H1 (cell line): ENCODE measurements around the gene FOXS1. TPM values are rescaled to one million over a fixed set of nuclear protein-coding genes. Genes with fewer than 3 reads are reported as not detected.

Source experiments
- CTCF ChIA-PET: fragments of 300-600 bp; sonication (Branson Sonifier 250); formaldehyde crosslinking; loops from one replicate; lab custom pipeline; 2021; ENCODE audit not compliant: partially characterized antibody; lab: Charles Lee
- POLR2A ChIA-PET: fragments of 300-600 bp; sonication (Branson Sonifier 250); formaldehyde crosslinking; loops from one replicate; lab custom pipeline; 2021; ENCODE audit warnings: inconsistent platforms; ENCODE audit not compliant: partially characterized antibody; lab: Charles Lee
- DNase-seq, 2 experiments: peaks; one replicate each; pipeline versions ENCODE4 v3.0.0 to v3.0.0-alpha.2; 2010 to 2022; ENCODE audit warnings: low spot score in 2 of 2, low read depth in 1 of 2, mixed read lengths in 1 of 2
- FAIRE-seq: peaks from 2 replicates; lab custom pipeline; 2011; peaks lifted over from hg19 to GRCh38; lab: Jason Lieb, UNC
- H2AFZ ChIP-seq: 2 replicates; pipeline ENCODE4 v1.8.1; 2012; ENCODE audit warnings: low read length, inconsistent platforms
- H2AK5ac ChIP-seq: 2 replicates; pipeline ENCODE4 v1.6.1; 2013; ENCODE audit warnings: low read depth, low read length
- H2BK120ac ChIP-seq: replicated peaks from 2 replicates; pipeline ENCODE3; 2013; ENCODE audit warnings: low read depth, low read length, inconsistent platforms
- H2BK12ac ChIP-seq: 2 replicates; pipeline ENCODE4 v1.6.1; 2013; ENCODE audit warnings: low read depth, low read length
- H2BK15ac ChIP-seq: 2 replicates; pipeline ENCODE4 v1.6.1; 2013; ENCODE audit warnings: low read length
- H2BK20ac ChIP-seq: 2 replicates; pipeline ENCODE4 v1.6.1; 2013; ENCODE audit warnings: low read length
- H2BK5ac ChIP-seq: 2 replicates; pipeline ENCODE4 v1.6.1; 2013; ENCODE audit warnings: low read depth, low read length
- H3K14ac ChIP-seq: 2 replicates; pipeline ENCODE4 v1.6.1; 2013; ENCODE audit warnings: inconsistent platforms; ENCODE audit not compliant: insufficient read length
- H3K18ac ChIP-seq: 2 replicates; pipeline ENCODE4 v1.6.1; 2013; ENCODE audit warnings: low read length; ENCODE audit errors: extremely low read depth
- H3K23ac ChIP-seq: 2 replicates; pipeline ENCODE4 v1.6.1; 2013; ENCODE audit warnings: inconsistent platforms; ENCODE audit not compliant: insufficient read length
- H3K23me2 ChIP-seq: 2 replicates; pipeline ENCODE4 v1.6.1; 2013; ENCODE audit warnings: low read depth, low read length
- H3K27ac ChIP-seq: 2 replicates; pipeline ENCODE4 v1.6.1; 2011; ENCODE audit warnings: low read depth, low read length, inconsistent platforms
- H3K27me3 ChIP-seq, 4 experiments: replicated peaks in 1 of 4; 1 replicate in 1 of 4; 2 replicates in 3 of 4; pipeline versions ENCODE4 v1.6.1 to v1.8.1; 2011 to 2013; ENCODE audit warnings: low read length in 3 of 4, mild to moderate bottlenecking in 3 of 4, inconsistent platforms in 2 of 4, mixed read lengths in 2 of 4, moderate library complexity in 1 of 4; ENCODE audit not compliant: control insufficient read depth in 3 of 4, insufficient read depth in 3 of 4; ENCODE audit errors: extremely low read depth in 1 of 4
- H3K36me3 ChIP-seq, 4 experiments: 2 replicates each; pipeline versions ENCODE4 v1.6.1 to v1.8.1; 2011 to 2013; ENCODE audit warnings: mild to moderate bottlenecking in 4 of 4, low read length in 3 of 4, moderate library complexity in 2 of 4, control low read depth in 1 of 4, inconsistent platforms in 1 of 4; ENCODE audit not compliant: insufficient read depth in 4 of 4, control insufficient read depth in 2 of 4
- H3K4ac ChIP-seq: replicated peaks from 2 replicates; pipeline ENCODE3; 2013; ENCODE audit warnings: low read length, low read depth, mixed read lengths, inconsistent platforms; ENCODE audit not compliant: insufficient read length
- H3K4me1 ChIP-seq, 4 experiments: replicated peaks in 1 of 4; 1 replicate in 1 of 4; 2 replicates in 3 of 4; pipeline versions ENCODE4 v1.6.1 to v1.8.1; 2011 to 2013; ENCODE audit warnings: low read length in 3 of 4, inconsistent platforms in 2 of 4, mixed read lengths in 1 of 4; ENCODE audit not compliant: insufficient read depth in 4 of 4, control insufficient read depth in 3 of 4
- H3K4me2 ChIP-seq, 2 experiments: 2 replicates each; pipeline versions ENCODE4 v1.6.1 to v1.8.1; 2011 to 2013; ENCODE audit warnings: low read depth in 2 of 2, low read length in 2 of 2, control low read depth in 1 of 2, inconsistent platforms in 1 of 2, mild to moderate bottlenecking in 1 of 2; ENCODE audit not compliant: insufficient read depth in 1 of 2
- H3K4me3 ChIP-seq, 4 experiments: fragments of 200-600, 300-600 bp in 1 of 4; sonication (generic), shearing (Covaris generic), sonication (Bioruptor Twin) in 1 of 4; 2 replicates each; pipeline versions ENCODE4 v1.5.1 to v1.8.1; 2011 to 2016; ENCODE audit warnings: low read length in 4 of 4, low read depth in 3 of 4, control low read depth in 2 of 4, inconsistent platforms in 2 of 4, mild to moderate bottlenecking in 2 of 4, mixed read lengths in 1 of 4, moderate library complexity in 1 of 4; ENCODE audit not compliant: insufficient read depth in 2 of 4; ENCODE audit errors: extremely low read depth in 1 of 4
- H3K56ac ChIP-seq: replicated peaks from 2 replicates; pipeline ENCODE3; 2013; ENCODE audit warnings: low read depth, mild to moderate bottlenecking, mixed read lengths, low read length, inconsistent platforms; ENCODE audit not compliant: insufficient read length
- H3K79me1 ChIP-seq: 2 replicates; pipeline ENCODE4 v1.6.1; 2013; ENCODE audit warnings: low read depth, low read length, control low read depth
- H3K79me2 ChIP-seq, 2 experiments: 2 replicates each; pipeline versions ENCODE4 v1.6.1 to v1.8.1; 2012 to 2013; ENCODE audit warnings: low read length in 2 of 2, mild to moderate bottlenecking in 2 of 2, inconsistent platforms in 1 of 2; ENCODE audit not compliant: insufficient read depth in 2 of 2, control insufficient read depth in 1 of 2
- H3K9ac ChIP-seq, 4 experiments: replicated peaks in 1 of 4; 1 replicate in 1 of 4; 2 replicates in 3 of 4; pipeline versions ENCODE4 v1.6.1 to v1.8.1; 2011 to 2013; ENCODE audit warnings: low read depth in 3 of 4, low read length in 3 of 4, control low read depth in 2 of 4, mild to moderate bottlenecking in 2 of 4, moderate library complexity in 2 of 4, inconsistent platforms in 1 of 4; ENCODE audit errors: extremely low read depth in 1 of 4
- H3K9me3 ChIP-seq, 2 experiments: 2 replicates each; pipeline versions ENCODE4 v1.6.1 to v1.8.1; 2012 to 2013; ENCODE audit warnings: mild to moderate bottlenecking in 2 of 2, moderate library complexity in 2 of 2, control low read depth in 1 of 2, inconsistent platforms in 1 of 2, low read depth in 1 of 2, low read length in 1 of 2, mixed read lengths in 1 of 2; ENCODE audit not compliant: insufficient read depth in 2 of 2
- H4K20me1 ChIP-seq, 2 experiments: replicated peaks in 1 of 2; 2 replicates each; pipeline versions ENCODE3 to v1.8.1; 2011 to 2013; ENCODE audit warnings: inconsistent platforms in 2 of 2, low read length in 2 of 2, mild to moderate bottlenecking in 1 of 2; ENCODE audit not compliant: insufficient read depth in 2 of 2, control insufficient read depth in 1 of 2
- H4K5ac ChIP-seq: 2 replicates; pipeline ENCODE4 v1.6.1; 2013; ENCODE audit warnings: low read length, low read depth, mixed read lengths, inconsistent platforms; ENCODE audit not compliant: insufficient read length
- H4K8ac ChIP-seq: 2 replicates; pipeline ENCODE4 v1.8.0; 2013; ENCODE audit warnings: mild to moderate bottlenecking, moderate library complexity, low read length, inconsistent platforms; ENCODE audit not compliant: insufficient read depth; ENCODE audit errors: extremely low read depth
- H4K91ac ChIP-seq: replicated peaks from 2 replicates; pipeline ENCODE3; 2013; ENCODE audit warnings: low read length, mixed read lengths, inconsistent platforms; ENCODE audit not compliant: insufficient read length
- BRCA1 ChIP-seq: IDR thresholded peaks from 2 replicates; pipeline ENCODE4 v1.6.1; 2012; ENCODE audit warnings: low read depth, low read length, improper control_type of control experiment
- EP300 ChIP-seq, 2 experiments: IDR thresholded peaks; 1 replicate in 1 of 2; 2 replicates in 1 of 2; pipeline ENCODE4 v1.6.1; 2011 to 2012; ENCODE audit warnings: low read depth in 2 of 2, low read length in 2 of 2, mild to moderate bottlenecking in 2 of 2, borderline replicate concordance in 1 of 2, inconsistent platforms in 1 of 2, moderate library complexity in 1 of 2
- EZH2 ChIP-seq: fragments of 200-600 bp; sonication (generic); IDR thresholded peaks from 2 replicates; pipeline ENCODE4 v1.7.1; 2012; ENCODE audit warnings: low read depth, mild to moderate bottlenecking, moderate library complexity, low read length, inconsistent platforms; ENCODE audit not compliant: severe bottlenecking
- FOSL1 ChIP-seq: IDR thresholded peaks from 2 replicates; pipeline ENCODE4 v1.6.1; 2011; ENCODE audit warnings: mild to moderate bottlenecking, low read depth, low read length, moderate library complexity; ENCODE audit not compliant: insufficient read depth
- POLR2AphosphoS5 ChIP-seq: IDR thresholded peaks from 2 replicates; pipeline ENCODE4 v1.6.1; 2011; ENCODE audit warnings: low read depth, low read length
- SP1 ChIP-seq: IDR thresholded peaks from 2 replicates; pipeline ENCODE4 v1.6.1; 2011; ENCODE audit warnings: low read depth, low read length
- SUZ12 ChIP-seq: fragments of 200-600 bp; sonication (generic); IDR thresholded peaks from 2 replicates; pipeline ENCODE4 v1.6.1; 2012; ENCODE audit warnings: mild to moderate bottlenecking, inconsistent platforms, low read length, moderate library complexity, mixed read lengths
- YY1 ChIP-seq: IDR thresholded peaks from 2 replicates; pipeline ENCODE4 v1.6.1; 2011; ENCODE audit warnings: low read depth, mild to moderate bottlenecking, low read length
- ZNF274 ChIP-seq: IDR thresholded peaks from 2 replicates; pipeline ENCODE4 v1.7.0; 2012; ENCODE audit warnings: low read length, borderline replicate concordance; ENCODE audit errors: extremely low read depth
- WGBS, 2 experiments: shearing (Covaris generic) in 1 of 2; methylation state at CpG; one replicate each; pipeline versions ENCODE4 v1.1.6 to v1.1.7; 2013 to 2015; ENCODE audit warnings: low lambda C conversion rate in 2 of 2, mixed read lengths in 2 of 2, inconsistent platforms in 1 of 2, low coverage in 1 of 2, missing lambda C conversion rate in 1 of 2; ENCODE audit not compliant: insufficient replicate concordance in 2 of 2, insufficient coverage in 1 of 2, insufficient read length in 1 of 2; ENCODE audit errors: extremely low coverage in 1 of 2, missing lambda C conversion rate in 1 of 2; 5-methylcytosine and 5-hydroxymethylcytosine counted together
- polyA plus RNA-seq, 7 experiments: library from polyadenylated mRNA; depleted of rRNA in 3 of 7; stranded (reverse) in 5 of 7; unstranded in 2 of 7; fragments of >200 nt in 5 of 7; fragments of 200-250 nt in 2 of 7; gene quantifications; 1 replicate in 5 of 7; 2 replicates in 1 of 7; 4 replicates in 1 of 7; pipeline versions ENCODE4 v1.2.1 to v1.2.3, GENCODE V29; 2011 to 2013; ENCODE audit warnings: missing spikeins in 2 of 7, mixed read lengths in 2 of 7
- total RNA-seq: library from RNA; stranded (reverse); fragmentation: NEBNext Ultra II Directional; extraction: Animal tissue kit (Norgen Biotek cat#: 25700); gene quantifications from 2 replicates; pipeline ENCODE4 v1.2.1, GENCODE V29; 2021
- TF ChIP-seq, protein P1 (sequence below): IDR thresholded peaks from 2 replicates; pipeline ENCODE4 v1.6.1; 2011; ENCODE audit warnings: low read depth, mild to moderate bottlenecking, low read length; ENCODE audit not compliant: insufficient read depth
- TF ChIP-seq, protein P2 (sequence below): IDR thresholded peaks from 2 replicates; pipeline ENCODE4 v1.6.1; 2011; ENCODE audit warnings: low read length, improper control_type of control experiment

FOXS1 gene
- total and polyA plus RNA-seq, 2 of the 8 experiments (the other 6 are each of a cell fraction or from before 2014, with no cell fraction given), result 0.45 TPM; not detected in 1

DNA sequence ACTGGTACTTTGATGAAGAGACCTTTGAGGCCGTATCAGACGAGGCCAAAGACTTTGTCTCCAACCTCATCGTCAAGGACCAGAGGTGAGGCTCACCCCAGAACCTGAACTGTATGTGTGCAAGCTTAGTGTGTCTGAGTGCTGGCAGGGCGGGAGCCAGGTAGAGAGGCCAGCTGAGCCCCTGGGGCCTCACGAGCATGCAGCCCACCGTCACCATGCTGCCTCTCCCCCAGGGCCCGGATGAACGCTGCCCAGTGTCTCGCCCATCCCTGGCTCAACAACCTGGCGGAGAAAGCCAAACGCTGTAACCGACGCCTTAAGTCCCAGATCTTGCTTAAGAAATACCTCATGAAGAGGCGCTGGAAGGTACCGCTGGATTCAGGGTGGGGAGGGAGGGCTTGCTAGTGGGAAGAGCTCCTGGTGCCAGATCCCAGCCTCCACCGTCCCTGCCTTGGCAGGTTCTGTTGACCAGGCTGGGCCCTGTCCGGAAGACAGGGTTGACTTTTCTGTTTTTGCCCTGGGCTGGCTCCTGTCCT lies 13.6 kb downstream of the FOXS1 start:
- H3K27ac ChIP-seq, result no peak overlapping the region
- no peak overlapping the region for H4K5ac ChIP-seq
- TF ChIP-seq FOSL1, result no peak
- no peak for TF ChIP-seq BRCA1
- TF ChIP-seq EP300 (IDR thresholded peaks at IDR 0.05; ENCODE audit: borderline replicate concordance in 1 of 2, low read depth in 2 of 2, low read length in 2 of 2), result no peak
- TF ChIP-seq EZH2, result no peak
- TF ChIP-seq, protein P1, sequence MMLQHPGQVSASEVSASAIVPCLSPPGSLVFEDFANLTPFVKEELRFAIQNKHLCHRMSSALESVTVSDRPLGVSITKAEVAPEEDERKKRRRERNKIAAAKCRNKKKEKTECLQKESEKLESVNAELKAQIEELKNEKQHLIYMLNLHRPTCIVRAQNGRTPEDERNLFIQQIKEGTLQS, result no peak
- no peak for TF ChIP-seq SP1
- TF ChIP-seq SUZ12, result no peak
- TF ChIP-seq YY1, result no peak
- TF ChIP-seq, protein P2, sequence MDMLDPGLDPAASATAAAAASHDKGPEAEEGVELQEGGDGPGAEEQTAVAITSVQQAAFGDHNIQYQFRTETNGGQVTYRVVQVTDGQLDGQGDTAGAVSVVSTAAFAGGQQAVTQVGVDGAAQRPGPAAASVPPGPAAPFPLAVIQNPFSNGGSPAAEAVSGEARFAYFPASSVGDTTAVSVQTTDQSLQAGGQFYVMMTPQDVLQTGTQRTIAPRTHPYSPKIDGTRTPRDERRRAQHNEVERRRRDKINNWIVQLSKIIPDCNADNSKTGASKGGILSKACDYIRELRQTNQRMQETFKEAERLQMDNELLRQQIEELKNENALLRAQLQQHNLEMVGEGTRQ, result no peak
- no peak for TF ChIP-seq ZNF274
- no peak for TF ChIP-seq POLR2AphosphoS5

More for the DNA sequence above, 13.6 kb downstream of the FOXS1 start:
- ChIA-PET POLR2A (interaction anchor here (1.0 kb wide), 1 partner anchor 9 kb away, joined by 3 read pairs; no protein-coding TSS in a partner anchor), CTCF (interaction anchor here (0.9 to 7.2 kb wide), 4 partner anchors 8 to 120 kb away, joined by 3 to 73 read pairs (median 5); partner anchors contain the start of gene PDRG1)
- peaks cover 0 to 12% (median 10%) of the 10 kb centered on the region in 4 experiments; a peak in 5 of 7 replicates for H3K4me1 ChIP-seq
- H4K91ac ChIP-seq, result no peak overlapping the region
- no peak overlapping the region for H2BK15ac ChIP-seq
- no peak overlapping the region; the same call in 1 of the 2 replicates for H2AK5ac ChIP-seq
- no peaks in the 10 kb centered on the region for H3K79me1 ChIP-seq
- H2BK5ac ChIP-seq, result no peak overlapping the region
- H3K14ac ChIP-seq, result no peak overlapping the region
- no peaks in the 10 kb centered on the region for H3K9me3 ChIP-seq
- no peaks in the 10 kb centered on the region for H3K27me3 ChIP-seq
- H2BK12ac ChIP-seq, result no peak overlapping the region
- H3K9ac ChIP-seq, result no peak overlapping the region; a peak in 1 of 7 replicates
- no peak overlapping the region for H3K4me3 ChIP-seq
- H4K8ac ChIP-seq, result no peak overlapping the region; the same call in 1 of the 2 replicates
- no peak overlapping the region for H2BK120ac ChIP-seq
- no peak overlapping the region; the same call in 1 of the 2 replicates for H3K18ac ChIP-seq
- H2AFZ ChIP-seq, result no peak overlapping the region
- no peak overlapping the region for H2BK20ac ChIP-seq
- DNase-seq (no peak), FAIRE-seq (no peak)
- no peaks in the 10 kb centered on the region for H3K23me2 ChIP-seq
- no peaks in the 10 kb centered on the region for H3K79me2 ChIP-seq
- no peaks in the 10 kb centered on the region; a peak in 1 of 8 replicates for H3K36me3 ChIP-seq
- H3K4ac ChIP-seq, result no peak overlapping the region
- no peak overlapping the region for H3K4me2 ChIP-seq
- H3K23ac ChIP-seq, result no peak overlapping the region
- H3K56ac ChIP-seq, result no peak overlapping the region
- 94% methylated on average over 17 of the region's 17 CpGs; no CpG with 5 or more reads in 1 of the 2 experiments for WGBS, 2 experiments
- H4K20me1 ChIP-seq, result no peaks in the 10 kb centered on the region
